ENCODE measurements around the gene TCF20.

Gene TCF20

DNA sequence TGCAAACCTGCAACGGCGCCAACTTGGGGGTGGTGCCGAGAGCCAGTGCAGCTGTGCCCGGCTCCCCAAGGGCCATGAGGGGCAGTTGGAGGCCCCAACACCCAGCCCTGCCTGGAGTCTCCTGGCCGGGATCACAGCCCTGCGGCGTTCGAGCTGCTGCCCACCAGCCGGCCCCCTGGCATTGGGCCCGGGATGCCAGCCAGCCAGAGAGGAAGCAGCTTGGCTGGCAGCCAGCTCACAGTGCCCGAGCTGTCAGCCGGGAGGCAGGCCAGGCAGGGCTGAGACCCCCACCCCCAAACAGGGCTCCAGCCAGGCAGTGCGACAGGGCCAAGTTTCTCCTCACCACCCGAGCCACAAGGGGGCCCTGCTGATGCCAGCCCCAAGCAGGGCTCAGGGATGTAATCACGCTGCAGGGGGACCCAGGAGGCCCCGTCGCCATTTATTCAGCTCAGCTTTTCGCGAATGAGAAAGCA is 26.0 kb upstream of the TCF20 start:
- no peak overlapping the region for H3K4me3 ChIP-seq (replicated peaks; ENCODE audit: insufficient read depth, low read length)
- no peak for DNase-seq (ENCODE audit: low read depth in 1 of 2, low spot score in 1 of 2)
- H3K27me3 ChIP-seq (ENCODE audit: insufficient read depth, poor library complexity, severe bottlenecking) = no peaks in the 10 kb centered on the region
- TF ChIP-seq CTCF (IDR thresholded peaks at IDR 0.05; ENCODE audit: insufficient read depth, low read length) = no peak
- no peak for TF ChIP-seq SPI1 (IDR thresholded peaks at IDR 0.05; ENCODE audit: borderline replicate concordance, low read depth)
- no peak for TF ChIP-seq GABPA (IDR thresholded peaks at IDR 0.05; ENCODE audit: low read depth)
- TF ChIP-seq REST (IDR thresholded peaks at IDR 0.05; ENCODE audit: insufficient replicate concordance, low read depth) = no peak
- no peak for TF ChIP-seq POLR2AphosphoS5 (IDR thresholded peaks at IDR 0.05; ENCODE audit: low read depth)
- H3K27ac ChIP-seq (replicated peaks) = no peak overlapping the region

- no peak for DNase-seq (ENCODE audit: low read depth in 1 of 2, low spot score in 1 of 2)
- H3K27ac ChIP-seq (replicated peaks) = no peak overlapping the region
Observed at GRCh38 chr22:42294034-42294985, 23.9 kb upstream of the TCF20 start.

DNA sequence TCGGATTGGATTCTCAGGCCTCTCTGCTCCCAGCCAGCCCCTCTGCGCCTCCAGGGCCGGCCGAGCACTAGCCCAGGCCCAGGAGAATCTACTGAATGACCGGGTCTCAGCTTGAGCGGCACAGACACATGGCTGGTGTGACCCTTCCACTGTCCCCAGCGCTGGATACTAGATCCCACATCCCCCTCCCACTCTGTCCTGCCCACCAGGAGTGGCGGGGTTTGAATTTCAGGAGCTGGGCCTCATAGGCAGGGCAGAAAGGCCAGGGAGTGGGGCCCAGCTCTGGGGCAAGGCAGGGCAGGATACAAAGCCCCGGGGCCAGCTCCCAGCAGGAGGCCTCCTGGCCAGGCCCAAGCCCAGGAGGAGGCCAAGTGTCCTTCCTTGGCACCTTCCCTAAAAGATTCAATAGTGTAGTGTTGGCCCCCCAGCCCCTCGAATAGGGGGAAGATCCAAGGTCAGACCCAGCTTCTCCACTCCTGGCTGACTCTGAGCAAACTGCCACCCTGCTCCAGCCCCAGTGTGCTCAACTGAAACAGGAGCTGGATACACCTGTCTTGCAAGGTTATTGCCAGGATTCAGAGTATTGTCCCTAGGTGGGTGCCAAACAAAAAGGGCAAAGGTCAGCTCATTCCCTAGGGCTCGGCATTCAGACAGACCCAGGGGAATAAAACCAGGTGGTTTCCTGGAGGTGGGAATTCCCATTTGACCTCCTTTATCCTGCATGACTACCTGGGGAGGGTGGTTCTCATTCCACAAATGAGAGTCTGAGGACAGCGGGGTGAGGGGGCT is 22.5 kb upstream of the TCF20 start:
- no peak for DNase-seq (ENCODE audit: low read depth in 1 of 2, low spot score in 1 of 2)
- no peaks in the 10 kb centered on the region for H3K27me3 ChIP-seq (ENCODE audit: insufficient read depth, poor library complexity, severe bottlenecking)
- H3K4me3 ChIP-seq (replicated peaks; ENCODE audit: insufficient read depth, low read length) = no peak overlapping the region
- no peak for TF ChIP-seq CTCF (IDR thresholded peaks at IDR 0.05; ENCODE audit: insufficient read depth, low read length)
- TF ChIP-seq SPI1 (IDR thresholded peaks at IDR 0.05; ENCODE audit: borderline replicate concordance, low read depth) = no peak
- no peak for TF ChIP-seq POLR2AphosphoS5 (IDR thresholded peaks at IDR 0.05; ENCODE audit: low read depth)
- no peak for TF ChIP-seq REST (IDR thresholded peaks at IDR 0.05; ENCODE audit: insufficient replicate concordance, low read depth)
- no peak for TF ChIP-seq GABPA (IDR thresholded peaks at IDR 0.05; ENCODE audit: low read depth)
- no peak overlapping the region for H3K27ac ChIP-seq (replicated peaks)

More at GRCh38 chr22:42294034-42294985, 23.9 kb upstream of the TCF20 start:
- Histone ChIP-seq H3K27me3 (ENCODE audit: insufficient read depth, poor library complexity, severe bottlenecking) (no peaks in the 10 kb centered on the region), H3K4me3 (replicated peaks; ENCODE audit: insufficient read depth, low read length) (no peak overlapping the region)
- TF ChIP-seq GABPA (IDR thresholded peaks at IDR 0.05; ENCODE audit: low read depth) (no peak), REST (IDR thresholded peaks at IDR 0.05; ENCODE audit: insufficient replicate concordance, low read depth) (peak; percentile 98)
